ENCODE data around the gene PITPNM3.

- no peak for TF ChIP-seq SP1 (IDR thresholded peaks at IDR 0.05; ENCODE audit: low read depth)
- peak in 2 of 3 experiments; percentile 46 to 51; a peak in 4 of 6 replicates for TF ChIP-seq CTCF (IDR thresholded peaks at IDR 0.05 in 2 of 3, conservative IDR thresholded peaks at IDR 0.05 in 1 of 3; ENCODE audit: borderline replicate concordance in 1 of 3, insufficient read depth in 1 of 3, low read depth in 2 of 3, low read length in 2 of 3)
- TF ChIP-seq JUND (IDR thresholded peaks at IDR 0.05): no peak
- TF ChIP-seq ZBTB33 (IDR thresholded peaks at IDR 0.05; ENCODE audit: extremely low read depth, insufficient replicate concordance, low read length): no peak
Observed at GRCh38 chr17:6495450-6496115, 60.8 kb downstream of the PITPNM3 start.

Measured in HCT116 (cell line).